Activated naive CD8-positive, alpha-beta T cell treated with anti-CD3 and anti-CD28 coated beads for 36 hours (primary cell): ENCODE measurements around the gene RNF227. TPM values are rescaled to one million over a fixed set of nuclear protein-coding genes. Genes with fewer than 3 reads are reported as not detected.

Experiments used
- DNase-seq: peaks from one replicate; pipeline ENCODE4 v3.0.0; 2021
- H3K27ac Mint-ChIP-seq: one replicate; pipeline ENCODE4 v1.8.0; 2022; ENCODE audit warnings: mild to moderate bottlenecking, moderate library complexity, mixed read lengths
- H3K27me3 Mint-ChIP-seq: one replicate; pipeline ENCODE4 v1.8.0; 2022; ENCODE audit warnings: mild to moderate bottlenecking, mixed read lengths
- H3K36me3 Mint-ChIP-seq: one replicate; pipeline ENCODE4 v1.8.0; 2021; ENCODE audit warnings: mild to moderate bottlenecking, mixed read lengths
- H3K4me1 Mint-ChIP-seq: one replicate; pipeline ENCODE4 v1.8.0; 2021; ENCODE audit warnings: mixed read lengths
- H3K4me3 Mint-ChIP-seq: one replicate; pipeline ENCODE4 v1.8.0; 2022; ENCODE audit warnings: mild to moderate bottlenecking, moderate library complexity, mixed read lengths
- H3K9me3 Mint-ChIP-seq: one replicate; pipeline ENCODE4 v1.8.0; 2022; ENCODE audit warnings: mixed read lengths
- total RNA-seq, 2 experiments: library from RNA; stranded (reverse); gene quantifications; one replicate each; pipeline ENCODE4 v1.2.3, GENCODE V29; 2021

Gene RNF227
- total RNA-seq, 2 experiments from 2014 or later = 4.0 to 4.1 TPM

DNA sequence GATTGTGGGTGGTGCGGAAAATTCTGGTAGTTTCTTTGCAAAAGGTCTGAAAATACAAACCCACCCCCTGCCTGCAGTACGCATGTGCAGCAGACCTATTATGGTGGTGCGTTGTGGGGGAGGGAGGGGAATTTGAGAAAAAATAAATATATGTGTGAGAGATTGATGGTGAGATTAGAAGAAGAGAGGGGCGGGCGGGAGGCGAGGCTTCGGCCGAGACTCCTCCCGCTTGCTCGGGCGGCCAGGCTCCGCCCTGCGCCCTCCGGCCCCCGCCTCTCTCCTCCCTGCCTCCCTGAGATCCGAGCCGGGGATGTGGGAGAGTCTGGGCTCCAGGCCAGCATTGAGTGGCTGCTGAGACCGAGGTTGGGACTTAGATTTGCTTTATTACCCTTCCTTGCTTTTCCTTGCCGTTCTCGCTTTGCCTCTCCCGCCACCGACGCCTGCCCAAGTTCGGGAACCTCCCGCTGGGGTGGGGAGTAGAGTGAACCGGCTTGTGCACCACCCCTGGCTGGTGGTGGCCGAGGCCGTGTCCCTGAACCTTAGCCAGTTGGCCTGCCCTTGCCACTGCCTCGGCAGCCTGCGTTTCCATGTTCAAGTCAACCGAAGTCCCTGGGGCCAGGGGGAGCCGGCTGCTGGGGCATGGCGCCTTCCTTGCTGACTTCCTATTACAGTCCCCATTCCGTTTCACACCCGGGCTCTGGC lies 28.5 kb downstream of the RNF227 start:
- peaks cover 16% of the 10 kb centered on the region for H3K36me3 Mint-ChIP-seq
- DNase-seq = peak; percentile 86
- H3K27ac Mint-ChIP-seq = no peak overlapping the region
- no peaks in the 10 kb centered on the region for H3K9me3 Mint-ChIP-seq
- no peak overlapping the region for H3K4me3 Mint-ChIP-seq
- no peaks in the 10 kb centered on the region for H3K4me1 Mint-ChIP-seq
- no peaks in the 10 kb centered on the region for H3K27me3 Mint-ChIP-seq

DNA sequence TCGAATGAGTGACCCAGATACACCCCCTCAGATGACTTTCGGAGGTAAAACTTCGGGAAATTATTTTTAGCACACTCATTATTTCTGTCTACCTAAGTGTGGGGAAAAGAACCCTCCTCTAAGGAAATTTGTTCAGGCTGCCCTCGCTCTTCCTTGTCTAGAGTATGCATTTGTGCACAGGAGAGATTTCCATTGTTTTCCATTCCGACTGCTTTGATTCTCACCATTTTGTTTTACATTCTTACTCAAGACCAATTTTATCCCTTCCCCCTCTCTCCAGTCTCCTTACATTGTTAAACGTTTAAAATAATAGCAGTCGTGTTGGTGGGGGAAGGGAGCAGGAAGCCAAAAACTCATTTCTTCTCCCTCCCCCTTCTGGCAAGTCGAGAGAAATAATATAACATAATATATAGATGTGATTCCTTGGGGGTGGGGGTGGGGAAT lies 29.0 kb downstream of the RNF227 start:
- H3K36me3 Mint-ChIP-seq = peaks cover 16% of the 10 kb centered on the region
- no peaks in the 10 kb centered on the region for H3K27me3 Mint-ChIP-seq
- no peaks in the 10 kb centered on the region for H3K9me3 Mint-ChIP-seq
- H3K4me1 Mint-ChIP-seq = no peaks in the 10 kb centered on the region
- no peak overlapping the region for H3K27ac Mint-ChIP-seq
- no peak for DNase-seq
- H3K4me3 Mint-ChIP-seq = no peak overlapping the region

DNA sequence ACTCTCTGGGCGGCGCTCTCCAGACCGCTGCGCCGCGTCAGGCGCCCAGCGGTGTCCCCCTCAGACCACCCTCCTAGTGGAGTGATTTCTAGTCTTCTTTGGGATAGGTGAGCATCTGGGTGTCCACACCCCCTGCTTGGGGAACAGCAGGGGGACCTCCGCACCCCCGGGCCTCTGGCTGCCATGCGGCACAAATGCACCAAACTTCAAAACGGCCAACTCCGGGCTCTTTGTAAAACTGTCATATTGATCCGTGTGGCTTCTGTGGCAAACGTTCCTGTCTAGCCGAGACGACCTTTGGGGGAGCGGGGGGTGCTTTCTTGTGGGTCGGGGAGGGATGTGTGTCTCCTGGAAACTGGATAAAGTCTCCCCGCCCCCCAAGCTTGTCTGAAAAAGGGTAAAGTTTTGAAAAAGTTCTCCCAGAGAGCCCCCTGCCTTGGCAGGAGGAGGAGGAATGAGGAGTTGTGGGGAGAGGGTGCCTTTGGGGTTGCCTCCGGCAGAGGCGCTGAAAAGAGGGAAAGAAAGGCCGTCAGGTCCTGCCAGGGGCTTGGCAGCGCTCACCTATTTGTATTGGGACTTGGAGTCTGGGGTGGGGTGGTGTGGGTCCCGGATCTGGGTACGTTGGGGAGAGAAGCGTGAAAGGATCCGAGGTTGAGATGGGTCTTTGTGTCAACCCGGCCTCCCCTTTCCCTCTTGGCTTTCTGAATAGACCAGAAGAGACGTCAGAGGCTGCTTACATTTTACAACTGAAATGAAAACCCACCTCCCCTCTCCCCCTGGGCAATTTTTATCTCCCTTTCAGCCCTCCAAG lies 29.7 kb downstream of the RNF227 start:
- Mint-ChIP-seq H3K36me3 (peaks cover 16% of the 10 kb centered on the region), H3K4me3 (no peak overlapping the region), H3K27me3 (no peaks in the 10 kb centered on the region), H3K9me3 (no peaks in the 10 kb centered on the region), H3K4me1 (no peaks in the 10 kb centered on the region), H3K27ac (no peak overlapping the region)
- DNase-seq = peak; percentile 65

DNA sequence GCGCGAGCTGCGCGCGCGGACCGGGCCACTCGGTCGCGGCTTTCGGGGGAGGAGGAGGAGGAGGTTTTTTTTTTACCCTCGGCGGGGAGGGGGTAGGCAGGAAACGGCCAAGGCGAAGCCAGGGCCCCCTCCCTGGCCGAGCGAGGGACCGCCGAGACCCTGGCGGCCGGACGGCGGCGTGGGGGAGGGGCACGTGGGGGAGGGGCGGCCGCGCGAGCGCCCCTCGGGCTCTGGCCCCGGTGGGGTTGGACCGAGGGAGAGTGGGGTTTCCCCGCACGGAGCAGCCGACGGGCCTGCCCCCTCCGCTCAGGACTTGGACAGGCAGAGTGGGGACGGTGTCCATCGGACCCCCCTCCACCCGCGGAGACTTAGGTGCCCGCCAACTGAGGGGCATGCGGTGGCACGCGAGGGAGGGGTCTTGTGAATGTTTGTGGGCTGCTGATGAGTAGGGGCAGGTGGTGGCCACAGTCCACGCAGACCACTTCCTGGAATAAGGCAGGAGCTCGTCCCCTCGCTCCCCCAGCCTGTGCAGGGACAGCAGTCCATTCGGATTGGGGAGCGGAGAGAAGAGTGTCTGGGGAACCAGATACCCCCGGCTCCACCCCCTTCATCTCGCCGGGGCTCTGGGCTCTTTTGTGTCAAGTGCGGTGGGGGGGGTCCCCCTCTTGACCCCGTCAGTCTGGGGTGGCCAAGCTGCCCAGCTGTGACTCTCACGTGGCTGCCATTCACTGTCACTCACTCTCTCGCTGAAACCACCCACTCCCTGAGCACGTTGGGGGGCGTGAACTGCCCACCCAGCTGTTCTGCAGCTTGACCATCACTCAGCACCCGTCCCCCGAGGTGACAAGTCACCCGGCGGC lies 30.5 kb downstream of the RNF227 start:
- Mint-ChIP-seq H3K27ac (peak overlapping the region; percentile 66), H3K9me3 (no peaks in the 10 kb centered on the region), H3K27me3 (no peaks in the 10 kb centered on the region), H3K4me3 (peak overlapping the region; percentile 59), H3K4me1 (no peaks in the 10 kb centered on the region), H3K36me3 (peaks cover 13% of the 10 kb centered on the region)
- DNase-seq = peak; percentile 62

DNA sequence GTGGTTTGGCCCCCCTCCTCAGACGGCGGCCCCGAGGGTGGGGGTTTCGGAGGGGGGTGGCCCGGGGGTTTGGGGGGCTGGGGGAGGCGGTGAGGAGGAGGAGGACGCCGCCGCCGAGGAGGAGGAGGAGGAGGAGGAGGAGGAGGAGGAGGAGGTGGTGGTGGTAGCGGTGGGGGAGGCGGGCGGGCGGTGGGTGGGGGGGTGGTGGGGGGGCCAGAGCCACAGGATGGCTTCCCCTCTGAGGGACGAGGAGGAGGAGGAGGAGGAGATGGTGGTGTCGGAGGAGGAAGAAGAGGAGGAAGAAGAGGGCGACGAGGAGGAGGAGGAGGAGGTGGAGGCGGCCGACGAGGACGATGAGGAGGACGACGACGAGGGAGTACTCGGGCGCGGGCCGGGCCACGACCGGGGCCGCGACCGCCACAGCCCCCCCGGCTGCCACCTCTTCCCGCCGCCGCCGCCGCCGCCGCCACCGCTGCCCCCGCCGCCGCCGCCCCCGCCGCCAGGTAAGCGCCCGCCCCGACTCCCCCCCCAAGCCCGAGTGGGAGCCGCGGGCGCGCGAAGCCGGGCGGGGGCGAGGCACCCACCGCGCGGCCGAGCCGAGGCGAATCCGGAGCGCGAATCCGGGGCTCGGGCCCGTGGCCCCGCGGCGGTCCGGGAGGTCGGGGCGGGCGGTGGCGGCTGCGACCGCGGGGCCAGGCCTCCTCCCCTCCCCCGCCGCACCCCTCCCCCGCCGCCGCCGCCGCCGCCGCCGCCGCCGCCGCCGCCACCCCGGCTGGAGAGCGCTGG lies 31.3 kb downstream of the RNF227 start:
- DNase-seq = peak; percentile 45
- H3K4me3 Mint-ChIP-seq = peak overlapping the region; percentile 79
- no peaks in the 10 kb centered on the region for H3K4me1 Mint-ChIP-seq
- no peaks in the 10 kb centered on the region for H3K9me3 Mint-ChIP-seq
- H3K27ac Mint-ChIP-seq = peak overlapping the region; percentile 86
- peaks cover 9% of the 10 kb centered on the region for H3K36me3 Mint-ChIP-seq
- H3K27me3 Mint-ChIP-seq = no peaks in the 10 kb centered on the region

DNA sequence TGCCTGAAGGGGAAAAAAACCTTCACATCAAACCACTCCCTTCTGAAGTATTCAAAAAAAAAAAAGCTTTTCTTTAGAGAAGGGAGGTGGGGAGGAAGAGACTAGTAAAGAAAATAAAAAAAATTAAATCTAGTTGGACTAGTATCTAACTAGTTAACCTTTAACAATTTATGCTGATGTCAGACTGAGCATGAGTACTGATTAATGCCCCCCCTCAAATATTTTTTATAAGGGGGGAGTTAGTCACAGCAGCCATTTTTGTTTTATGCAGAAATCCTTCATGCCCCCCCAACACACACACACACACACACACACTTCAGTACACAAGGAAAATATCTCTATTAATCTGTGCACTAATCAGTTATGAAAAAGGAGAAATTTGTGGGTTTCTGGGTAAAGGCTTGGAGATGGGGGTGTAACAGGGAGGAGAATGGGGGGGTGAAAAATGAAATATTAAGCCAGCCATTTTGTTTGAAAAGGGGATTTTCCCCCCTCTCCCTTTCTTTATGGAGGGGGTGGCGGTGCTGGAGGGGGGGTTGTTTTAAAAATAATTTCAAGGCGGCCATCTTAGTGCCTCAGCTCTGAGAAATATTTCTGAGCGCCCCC lies 32.2 kb downstream of the RNF227 start:
- Mint-ChIP-seq H3K4me1 (no peaks in the 10 kb centered on the region), H3K27ac (peak overlapping the region; percentile 87), H3K9me3 (no peaks in the 10 kb centered on the region), H3K4me3 (peak overlapping the region; percentile 76), H3K27me3 (no peaks in the 10 kb centered on the region), H3K36me3 (peaks cover 6% of the 10 kb centered on the region)
- peak; percentile 12 for DNase-seq

DNA sequence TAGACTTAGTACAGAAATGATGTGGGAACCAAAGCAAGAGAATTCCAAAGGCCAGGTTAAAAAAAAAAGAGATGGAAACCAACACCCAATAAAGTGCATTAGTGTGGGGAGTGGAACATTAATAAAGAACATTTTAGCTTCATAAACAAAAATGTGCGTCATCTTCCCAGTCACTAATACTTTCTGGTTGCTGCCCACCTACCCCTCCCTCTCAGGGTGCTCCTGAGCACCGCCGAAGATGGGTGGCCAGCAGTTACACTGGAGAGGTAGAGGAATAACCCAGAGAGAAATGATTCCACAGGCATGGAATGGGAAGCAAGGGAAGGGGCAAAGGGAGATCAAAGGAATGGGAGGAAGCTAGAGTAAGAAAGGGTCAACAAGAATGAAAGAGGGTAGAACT lies 33.5 kb downstream of the RNF227 start:
- no peaks in the 10 kb centered on the region for H3K9me3 Mint-ChIP-seq
- no peaks in the 10 kb centered on the region for H3K27me3 Mint-ChIP-seq
- no peaks in the 10 kb centered on the region for H3K4me1 Mint-ChIP-seq
- no peak overlapping the region for H3K27ac Mint-ChIP-seq
- no peak overlapping the region for H3K4me3 Mint-ChIP-seq
- peaks cover 6% of the 10 kb centered on the region for H3K36me3 Mint-ChIP-seq
- DNase-seq = no peak

DNA sequence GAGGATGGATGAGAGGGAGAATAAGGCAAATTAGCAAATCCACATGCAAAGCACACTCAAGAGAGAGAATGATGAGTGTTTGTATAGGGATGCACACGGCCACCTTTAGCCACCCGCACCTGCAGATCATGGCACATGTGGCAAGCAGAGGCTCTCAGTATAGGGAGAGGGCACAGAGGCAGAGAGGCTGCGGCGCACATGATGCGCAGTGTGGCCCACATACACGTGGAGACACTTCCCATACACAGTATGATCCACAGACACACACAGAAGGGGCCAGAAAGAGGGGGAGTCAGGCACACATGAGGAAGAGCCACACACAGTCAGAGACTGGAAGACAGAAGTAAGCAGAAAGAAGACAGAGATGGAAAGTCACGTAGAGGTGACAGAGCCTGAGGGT lies 34.0 kb downstream of the RNF227 start:
- H3K36me3 Mint-ChIP-seq = peaks cover 8% of the 10 kb centered on the region
- no peaks in the 10 kb centered on the region for H3K4me1 Mint-ChIP-seq
- no peaks in the 10 kb centered on the region for H3K9me3 Mint-ChIP-seq
- H3K27ac Mint-ChIP-seq = no peak overlapping the region
- DNase-seq = no peak
- no peak overlapping the region for H3K4me3 Mint-ChIP-seq
- H3K27me3 Mint-ChIP-seq = no peaks in the 10 kb centered on the region

DNA sequence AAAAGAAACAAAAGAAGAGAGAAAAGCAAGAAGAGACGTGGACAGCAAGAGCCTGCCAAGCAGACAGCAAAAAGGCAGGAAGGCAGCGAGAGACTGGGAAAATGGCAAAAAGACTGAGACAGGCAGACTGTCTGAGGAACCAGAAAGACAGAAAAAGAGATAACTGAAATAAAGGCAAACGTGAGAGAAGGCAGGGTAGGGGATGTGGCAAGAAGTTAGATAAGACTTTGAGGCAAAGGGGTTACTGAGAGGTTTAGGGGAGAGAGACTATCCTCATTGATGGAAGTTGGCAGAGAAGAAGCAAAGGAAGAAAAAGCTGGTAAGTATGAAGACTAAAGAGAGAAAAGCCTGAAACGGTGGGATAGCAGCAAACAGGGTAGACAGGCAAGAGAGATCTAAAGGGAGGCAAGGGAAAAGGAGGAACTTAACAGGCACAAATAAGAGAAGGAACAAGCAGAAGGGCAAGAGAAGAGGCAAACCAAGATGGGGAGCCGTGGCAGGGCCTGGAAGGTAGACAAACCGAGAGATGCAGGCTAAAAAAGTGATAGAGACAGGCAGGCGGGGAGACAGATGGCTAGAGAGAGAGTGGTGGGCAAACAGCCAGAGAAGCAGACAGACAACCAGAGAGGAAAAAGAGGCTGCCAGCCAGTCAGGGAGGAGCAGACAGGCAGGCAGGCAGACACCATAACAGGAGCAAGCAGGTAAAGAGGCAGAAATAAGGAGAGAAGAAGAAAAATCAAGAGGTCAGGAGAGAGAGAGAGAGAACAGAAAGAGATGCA lies 34.6 kb downstream of the RNF227 start:
- Mint-ChIP-seq H3K4me1 (peaks cover under 1% of the 10 kb centered on the region), H3K36me3 (peaks cover 10% of the 10 kb centered on the region), H3K27ac (no peak overlapping the region), H3K27me3 (no peaks in the 10 kb centered on the region), H3K9me3 (no peaks in the 10 kb centered on the region), H3K4me3 (no peak overlapping the region)
- DNase-seq = no peak

DNA sequence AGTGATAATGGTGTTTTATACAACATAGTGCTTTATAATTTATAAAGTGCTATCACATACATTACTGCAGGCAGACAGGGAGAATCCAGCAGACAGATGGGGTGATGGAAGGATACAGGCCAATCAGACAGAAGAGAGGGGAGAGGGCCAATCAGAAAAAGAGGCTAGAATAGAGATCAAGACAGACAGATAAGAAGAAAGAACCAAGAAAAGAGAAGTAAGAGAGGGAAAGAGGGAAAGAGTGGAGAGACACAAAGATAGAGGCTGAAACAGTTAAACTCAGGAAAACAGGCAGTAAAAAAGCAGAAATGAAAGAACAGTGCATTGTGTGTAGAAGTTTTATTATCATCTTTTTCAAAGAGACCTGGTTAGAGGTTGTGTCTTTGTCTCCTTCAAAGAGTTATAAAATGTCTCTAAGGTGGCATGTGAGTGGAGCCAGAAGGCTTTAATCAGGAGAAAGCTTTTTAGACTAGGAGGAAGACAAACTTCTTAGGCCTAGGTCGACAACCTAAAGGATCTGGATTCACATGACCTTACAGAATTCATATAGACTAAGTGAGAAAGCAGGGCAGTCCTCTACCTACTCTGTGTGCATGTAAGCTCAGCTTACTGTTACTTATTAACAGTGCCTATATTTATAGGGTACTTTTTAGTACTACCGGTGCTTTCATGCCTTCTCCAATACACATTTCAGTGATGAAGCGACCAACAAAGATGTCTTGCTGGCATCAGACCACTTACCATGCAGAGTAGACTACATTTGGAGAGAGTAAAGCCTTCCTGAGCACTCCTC lies 35.8 kb downstream of the RNF227 start:
- no peaks in the 10 kb centered on the region for H3K9me3 Mint-ChIP-seq
- H3K27ac Mint-ChIP-seq = no peak overlapping the region
- H3K4me1 Mint-ChIP-seq = peaks cover 5% of the 10 kb centered on the region
- DNase-seq = no peak
- no peak overlapping the region for H3K4me3 Mint-ChIP-seq
- H3K27me3 Mint-ChIP-seq = no peaks in the 10 kb centered on the region
- H3K36me3 Mint-ChIP-seq = peaks cover 12% of the 10 kb centered on the region

DNA sequence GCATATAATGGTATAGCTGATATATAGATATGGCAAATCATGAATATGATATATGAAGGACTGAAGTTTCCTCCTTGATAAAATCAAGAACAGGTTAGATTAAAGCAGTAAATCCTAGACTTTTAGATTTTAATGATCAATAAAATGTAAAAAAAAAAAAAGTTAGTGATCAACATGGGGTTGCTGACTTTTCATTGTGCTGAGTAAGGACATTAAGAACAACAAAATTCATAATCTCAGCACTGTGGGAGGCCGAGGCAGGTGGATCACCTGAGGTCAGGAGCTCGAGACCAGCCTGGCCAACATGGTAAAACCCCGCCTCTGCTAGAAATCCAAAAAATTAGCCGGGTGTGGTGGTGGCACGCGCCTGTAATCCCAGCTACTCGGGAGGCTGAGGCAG lies 37.9 kb downstream of the RNF227 start:
- no peaks in the 10 kb centered on the region for H3K9me3 Mint-ChIP-seq
- no peak overlapping the region for H3K4me3 Mint-ChIP-seq
- H3K27me3 Mint-ChIP-seq = no peaks in the 10 kb centered on the region
- peaks cover 22% of the 10 kb centered on the region for H3K36me3 Mint-ChIP-seq
- peaks cover 9% of the 10 kb centered on the region for H3K4me1 Mint-ChIP-seq
- H3K27ac Mint-ChIP-seq = no peak overlapping the region
- no peak for DNase-seq

DNA sequence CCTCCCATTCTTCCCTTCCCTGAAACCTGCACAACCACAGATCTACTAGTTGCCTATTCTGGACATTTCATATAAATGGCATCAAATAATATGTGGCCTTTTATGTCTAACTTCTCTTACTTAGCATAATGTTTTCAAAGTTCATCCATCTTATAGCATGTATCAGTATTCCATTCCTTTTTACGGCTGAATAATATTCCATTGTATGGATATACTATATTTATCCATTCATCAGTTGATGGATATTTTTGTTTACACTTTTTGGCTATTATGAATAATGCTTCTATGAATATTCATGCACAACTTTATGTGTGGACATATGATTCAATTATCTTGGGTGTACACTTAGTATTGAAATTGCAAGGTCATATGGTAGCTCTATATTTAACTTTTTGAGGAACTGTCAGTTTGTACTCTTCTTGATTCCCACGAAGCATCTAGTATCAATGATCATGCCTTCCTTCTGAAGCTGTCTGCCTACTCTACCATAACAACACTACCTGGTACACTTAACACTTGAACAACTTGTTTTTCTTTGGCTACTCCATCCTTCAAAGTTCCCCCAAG lies 40.2 kb downstream of the RNF227 start:
- Mint-ChIP-seq H3K27ac (no peak overlapping the region), H3K27me3 (no peaks in the 10 kb centered on the region), H3K9me3 (no peaks in the 10 kb centered on the region), H3K4me3 (no peak overlapping the region), H3K4me1 (peaks cover 11% of the 10 kb centered on the region), H3K36me3 (peaks cover 26% of the 10 kb centered on the region)
- DNase-seq = no peak

DNA sequence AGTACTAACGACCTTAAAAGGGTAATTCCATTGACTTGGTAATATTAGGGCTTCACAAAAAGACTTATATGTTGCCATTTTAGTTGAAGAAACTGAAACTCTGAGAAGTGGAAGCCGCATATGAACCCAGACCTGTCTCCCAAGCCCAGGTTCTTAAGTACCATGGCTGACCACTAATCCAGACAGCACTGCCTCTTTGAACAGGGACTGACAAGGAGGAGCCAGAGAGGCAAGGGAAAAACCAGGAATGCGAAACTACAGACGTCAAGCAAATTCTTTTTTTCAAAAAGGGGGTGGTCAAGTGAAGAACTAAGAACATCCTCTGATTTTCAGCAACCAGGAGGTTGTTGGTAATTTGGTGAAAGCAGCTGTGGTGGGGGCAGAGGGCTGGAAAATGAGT lies 43.0 kb downstream of the RNF227 start:
- H3K36me3 Mint-ChIP-seq = peaks cover 28% of the 10 kb centered on the region
- H3K27ac Mint-ChIP-seq = no peak overlapping the region
- H3K4me1 Mint-ChIP-seq = peaks cover 21% of the 10 kb centered on the region
- no peak for DNase-seq
- H3K27me3 Mint-ChIP-seq = no peaks in the 10 kb centered on the region
- no peaks in the 10 kb centered on the region for H3K9me3 Mint-ChIP-seq
- no peak overlapping the region for H3K4me3 Mint-ChIP-seq
